Endothelial cell of umbilical vein (primary cell): ENCODE results near the gene SPAG16. TPM values are rescaled to one million over a fixed set of nuclear protein-coding genes. Genes with fewer than 3 reads are reported as not detected.

ENCODE experiments used
- BruUV-seq: library from RNA; stranded (reverse); fragments of 400-500 nt; replicated peaks from 2 replicates; lab custom pipeline; 2021; lab: Mats Ljungman, UMichigan
- CTCF ChIA-PET: fragments of 300-600, 350-600 bp; sonication (Branson Sonifier 250); formaldehyde crosslinking; loops from one replicate; lab custom pipeline; 2021; ENCODE audit warnings: antibody characterized with exemption, inconsistent platforms; lab: Charles Lee
- POLR2A ChIA-PET: fragments of 300-600, 350-600 bp; sonication (Branson Sonifier 250); formaldehyde crosslinking; loops from one replicate; lab custom pipeline; 2021; ENCODE audit warnings: antibody characterized with exemption, inconsistent platforms; lab: Charles Lee
- DNase-seq: peaks from one replicate; pipeline ENCODE4 v3.0.0-alpha.2; 2011; ENCODE audit warnings: low read depth, low spot score
- FAIRE-seq: peaks from 2 replicates; lab custom pipeline; 2011; peaks lifted over from hg19 to GRCh38; lab: Jason Lieb, UNC
- H2AFZ ChIP-seq: 2 replicates; pipeline ENCODE4 v1.6.0; 2012; ENCODE audit warnings: low read depth, low read length, control low read depth, inconsistent platforms
- H3K27ac ChIP-seq: 2 replicates; pipeline ENCODE4 v1.5.1; 2011; ENCODE audit warnings: low read depth, mild to moderate bottlenecking, control low read depth, low read length, moderate library complexity; ENCODE audit not compliant: insufficient read depth
- H3K27me3 ChIP-seq, 2 experiments: 2 replicates each; pipeline versions ENCODE4 v1.6.0 to v1.6.1; 2011; ENCODE audit warnings: low read length in 2 of 2, mixed read lengths in 1 of 2; ENCODE audit not compliant: control insufficient read depth in 2 of 2, insufficient read depth in 2 of 2
- H3K36me3 ChIP-seq, 2 experiments: 2 replicates in 1 of 2; 3 replicates in 1 of 2; pipeline ENCODE4 v1.5.1; 2011; ENCODE audit warnings: low read length in 2 of 2, mild to moderate bottlenecking in 1 of 2, moderate library complexity in 1 of 2; ENCODE audit not compliant: control insufficient read depth in 2 of 2, insufficient read depth in 2 of 2; ENCODE audit errors: extremely low read depth in 1 of 2
- H3K4me1 ChIP-seq: 3 replicates; pipeline ENCODE4 v1.5.1; 2011; ENCODE audit warnings: mild to moderate bottlenecking, low read length; ENCODE audit not compliant: control insufficient read depth, insufficient read depth; ENCODE audit errors: extremely low read depth
- H3K4me2 ChIP-seq: 2 replicates; pipeline ENCODE4 v1.6.1; 2011; ENCODE audit warnings: low read length, control low read depth, mixed read lengths; ENCODE audit not compliant: insufficient read depth
- H3K4me3 ChIP-seq, 3 experiments: fragments of 200-600 bp in 1 of 3; sonication (generic), shearing (Covaris generic) in 1 of 3; replicated peaks in 1 of 3; 2 replicates each; pipeline ENCODE4 v1.5.1; 2011 to 2016; ENCODE audit warnings: control low read depth in 3 of 3, low read length in 3 of 3, mild to moderate bottlenecking in 2 of 3, inconsistent platforms in 1 of 3, low read depth in 1 of 3, moderate library complexity in 1 of 3; ENCODE audit not compliant: insufficient read depth in 1 of 3
- H3K79me2 ChIP-seq: 2 replicates; pipeline ENCODE4 v1.6.0; 2012; ENCODE audit warnings: low read length, inconsistent platforms; ENCODE audit not compliant: control insufficient read depth, insufficient read depth
- H3K9ac ChIP-seq: replicated peaks from 2 replicates; pipeline ENCODE3; 2011; ENCODE audit warnings: low read length, control low read depth; ENCODE audit not compliant: insufficient read depth; ENCODE audit errors: extremely low read depth
- H3K9me1 ChIP-seq: replicated peaks from 3 replicates; pipeline ENCODE4 v1.6.0; 2011; ENCODE audit warnings: mild to moderate bottlenecking, low read length; ENCODE audit not compliant: control insufficient read depth, insufficient read depth; ENCODE audit errors: extremely low read depth
- H3K9me3 ChIP-seq: replicated peaks from 2 replicates; pipeline ENCODE4 v1.5.1; 2012; ENCODE audit warnings: low read length, inconsistent platforms; ENCODE audit not compliant: control insufficient read depth, insufficient read depth
- H4K20me1 ChIP-seq: replicated peaks from 2 replicates; pipeline ENCODE3; 2011; ENCODE audit warnings: mild to moderate bottlenecking, low read length; ENCODE audit not compliant: control insufficient read depth, insufficient read depth; ENCODE audit errors: extremely low read depth
- CTCF ChIP-seq, 2 donors: IDR thresholded peaks; 1 replicate in 1 of 2; 2 replicates in 1 of 2; pipeline ENCODE4 v1.5.1; 2011; ENCODE audit warnings: low read length in 2 of 2, mild to moderate bottlenecking in 2 of 2, moderate library complexity in 2 of 2, control low read depth in 1 of 2, inconsistent platforms in 1 of 2, low read depth in 1 of 2; ENCODE audit not compliant: insufficient read depth in 1 of 2; ENCODE audit errors: extremely low read depth in 1 of 2
- FOS ChIP-seq: IDR thresholded peaks from 2 replicates; pipeline ENCODE4 v1.6.1; 2011; ENCODE audit warnings: mild to moderate bottlenecking, low read length, moderate library complexity, borderline replicate concordance; ENCODE audit not compliant: insufficient read depth
- GATA2 ChIP-seq: IDR thresholded peaks from 2 replicates; pipeline ENCODE4 v1.7.0; 2011; ENCODE audit warnings: low read depth, mild to moderate bottlenecking, moderate library complexity, mixed read lengths, low read length; ENCODE audit not compliant: insufficient read length, insufficient read depth
- JUN ChIP-seq: IDR thresholded peaks from 2 replicates; pipeline ENCODE4 v1.6.1; 2011; ENCODE audit warnings: borderline replicate concordance, low read depth; ENCODE audit not compliant: insufficient read length, insufficient read depth
- MAX ChIP-seq: IDR thresholded peaks from 2 replicates; pipeline ENCODE4 v1.6.1; 2011; ENCODE audit not compliant: insufficient read depth, insufficient read length
- MYC ChIP-seq: IDR thresholded peaks from one replicate; pipeline ENCODE4 v1.6.1; 2011; ENCODE audit warnings: mild to moderate bottlenecking, low read depth, low read length
- POLR2A ChIP-seq: IDR thresholded peaks from 2 replicates; pipeline ENCODE4 v1.6.1; 2012; ENCODE audit warnings: low read depth, mild to moderate bottlenecking, control low read depth, low read length
- POLR2AphosphoS5 ChIP-seq: IDR thresholded peaks from 2 replicates; pipeline ENCODE4 v1.6.1; 2012; ENCODE audit warnings: low read depth, mild to moderate bottlenecking, control low read depth, low read length, moderate library complexity; ENCODE audit not compliant: insufficient read depth
- dilution Hi-C: fragments of 300-500 bp; cut with MboI; formaldehyde crosslinking; loops from one replicate; pipeline ENCODE4 v1.15.0; 2019; ENCODE audit warnings: low sequenced_read_pairs; ENCODE audit not compliant: extremely low pct_ligation_motif_present
- intact Hi-C: fragments of 100-400 bp; cut with micrococcal nuclease; formaldehyde crosslinking; loops from one replicate; pipeline ENCODE4 v1.10.0; 2022
- polyA plus RNA-seq, 4 experiments: library from polyadenylated mRNA; depleted of rRNA in 3 of 4; stranded (reverse) in 3 of 4; unstranded in 1 of 4; fragments of >200 nt; gene quantifications; 2 replicates each; pipeline versions ENCODE4 v1.2.1 to v1.2.3, GENCODE V29; 2011 to 2012; ENCODE audit warnings: missing spikeins in 1 of 4
- total RNA-seq: library from RNA; stranded (reverse); gene quantifications from 2 replicates; pipeline ENCODE4 v1.2.3, GENCODE V29; 2021

Gene SPAG16
- total and polyA plus RNA-seq, 2 donors (not counting 3 experiments of a cell fraction or from before 2014, with no cell fraction given) = 4.0 to 7.7 TPM

GRCh38 chr2:213551526-213551925 is 267.3 kb downstream of the SPAG16 start:
- no peak overlapping the region for H3K4me3 ChIP-seq
- no peaks in the 10 kb centered on the region for H3K9me1 ChIP-seq
- H3K36me3 ChIP-seq = no peaks in the 10 kb centered on the region
- dilution Hi-C loops = no loop called here
- POLR2A ChIA-PET = no interaction called here
- TF ChIP-seq POLR2A (no peak), MAX (no peak)
- FAIRE-seq (no peak), DNase-seq (no peak)
- CTCF ChIA-PET = no interaction called here
- no peaks in the 10 kb centered on the region for H3K4me1 ChIP-seq
- no peak overlapping the region for H3K4me2 ChIP-seq
- H3K9ac ChIP-seq = no peak overlapping the region
- BruUV-seq = no TSS peak
- intact Hi-C loops = no loop called here
- no peak overlapping the region for H2AFZ ChIP-seq
- H3K27me3 ChIP-seq = no peaks in the 10 kb centered on the region
- H3K9me3 ChIP-seq = no peaks in the 10 kb centered on the region
- no peaks in the 10 kb centered on the region for H4K20me1 ChIP-seq
- H3K27ac ChIP-seq = no peak overlapping the region
- no peaks in the 10 kb centered on the region for H3K79me2 ChIP-seq

- Histone ChIP-seq H3K79me2 (no peaks in the 10 kb centered on the region), H3K36me3 (no peaks in the 10 kb centered on the region), H2AFZ (no peak overlapping the region), H3K27me3 (no peaks in the 10 kb centered on the region), H3K4me3 (no peak overlapping the region), H4K20me1 (no peaks in the 10 kb centered on the region), H3K27ac (no peak overlapping the region), H3K4me1 (no peaks in the 10 kb centered on the region), H3K9me1 (no peaks in the 10 kb centered on the region), H3K9ac (no peak overlapping the region), H3K4me2 (no peak overlapping the region), H3K9me3 (peaks cover 2% of the 10 kb centered on the region)
- DNase-seq (no peak), FAIRE-seq (no peak)
- BruUV-seq = no TSS peak
- dilution Hi-C loops (no loop called here), intact Hi-C loops (no loop called here)
- CTCF ChIA-PET = no interaction called here
- TF ChIP-seq MAX (no peak), POLR2AphosphoS5 (no peak), POLR2A (no peak), JUN (no peak), GATA2 (no peak), FOS (no peak), MYC (no peak), CTCF (IDR thresholded peaks at IDR 0.05; ENCODE audit: extremely low read depth in 1 of 2, insufficient read depth in 1 of 2, low read depth in 1 of 2, low read length in 2 of 2) (no peak)
- POLR2A ChIA-PET = no interaction called here
These were observed 274.8 kb downstream of the SPAG16 start for GRCh38 chr2:213559053-213559452.
